GM23338 (cell line): ENCODE data around the gene OR5H15.

Source experiments
- CREB1 ChIP-seq: fragments of 250-450 bp; sonication (Bioruptor Pico); IDR thresholded peaks from 2 replicates; pipeline ENCODE4 v1.5.0; 2020; ENCODE audit warnings: low read depth, mild to moderate bottlenecking, moderate library complexity
- EZH2 ChIP-seq: fragments of 200-600 bp; sonication (generic); IDR thresholded peaks from one replicate; pipeline ENCODE4 v1.8.0; 2017; ENCODE audit warnings: antibody characterized with exemption, mild to moderate bottlenecking, low read depth; ENCODE audit not compliant: unreplicated experiment
- POLR2AphosphoS5 ChIP-seq: IDR thresholded peaks from 2 replicates; pipeline ENCODE4 v1.6.1; 2016; ENCODE audit warnings: antibody characterized with exemption, low read depth
- ZNF114 ChIP-seq: fragments of 250-450 bp; sonication (Bioruptor Pico); IDR thresholded peaks from 2 replicates; pipeline ENCODE4 v1.5.0; 2020; ENCODE audit warnings: mild to moderate bottlenecking, moderate library complexity
- TF ChIP-seq, protein P1 (sequence below), 2 experiments: fragments of 200-600 bp in 1 of 2; sonication (generic) in 1 of 2; conservative IDR thresholded peaks; 2 replicates each; pipeline versions ENCODE4 v1.5.1 to v1.6.1; 2016 to 2017; ENCODE audit warnings: antibody characterized with exemption in 2 of 2, low read depth in 2 of 2, mild to moderate bottlenecking in 2 of 2, moderate library complexity in 1 of 2
- TF ChIP-seq, protein P2 (sequence below): IDR thresholded peaks from one replicate; pipeline ENCODE4 v1.6.1; 2018; ENCODE audit warnings: antibody characterized with exemption; ENCODE audit not compliant: unreplicated experiment

DNA sequence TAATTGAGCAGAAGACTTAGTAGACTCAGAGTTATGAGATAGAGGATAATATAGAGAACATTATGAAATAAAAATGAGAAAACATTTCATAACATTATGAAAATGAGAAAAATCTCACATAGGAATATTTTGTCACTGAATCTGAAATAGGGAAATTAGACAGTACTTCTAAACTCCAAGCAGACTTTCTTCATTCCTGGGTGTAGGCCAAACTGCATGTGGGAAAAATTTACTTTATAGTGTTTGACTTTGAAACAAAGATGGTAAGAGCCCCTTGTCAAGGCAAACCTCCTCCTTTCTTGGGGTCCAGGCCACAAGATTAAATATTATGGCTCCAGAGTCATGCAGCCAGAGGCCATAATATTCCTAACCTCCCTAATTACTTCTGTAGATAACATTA is 26.0 kb upstream of the OR5H15 start:
- no peak for TF ChIP-seq POLR2AphosphoS5
- TF ChIP-seq, protein P1, sequence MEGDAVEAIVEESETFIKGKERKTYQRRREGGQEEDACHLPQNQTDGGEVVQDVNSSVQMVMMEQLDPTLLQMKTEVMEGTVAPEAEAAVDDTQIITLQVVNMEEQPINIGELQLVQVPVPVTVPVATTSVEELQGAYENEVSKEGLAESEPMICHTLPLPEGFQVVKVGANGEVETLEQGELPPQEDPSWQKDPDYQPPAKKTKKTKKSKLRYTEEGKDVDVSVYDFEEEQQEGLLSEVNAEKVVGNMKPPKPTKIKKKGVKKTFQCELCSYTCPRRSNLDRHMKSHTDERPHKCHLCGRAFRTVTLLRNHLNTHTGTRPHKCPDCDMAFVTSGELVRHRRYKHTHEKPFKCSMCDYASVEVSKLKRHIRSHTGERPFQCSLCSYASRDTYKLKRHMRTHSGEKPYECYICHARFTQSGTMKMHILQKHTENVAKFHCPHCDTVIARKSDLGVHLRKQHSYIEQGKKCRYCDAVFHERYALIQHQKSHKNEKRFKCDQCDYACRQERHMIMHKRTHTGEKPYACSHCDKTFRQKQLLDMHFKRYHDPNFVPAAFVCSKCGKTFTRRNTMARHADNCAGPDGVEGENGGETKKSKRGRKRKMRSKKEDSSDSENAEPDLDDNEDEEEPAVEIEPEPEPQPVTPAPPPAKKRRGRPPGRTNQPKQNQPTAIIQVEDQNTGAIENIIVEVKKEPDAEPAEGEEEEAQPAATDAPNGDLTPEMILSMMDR (conservative IDR thresholded peaks at IDR 0.05; ENCODE audit: low read depth in 2 of 2), result no peak
- no peak for TF ChIP-seq CREB1
- no peak for TF ChIP-seq ZNF114 (CRISPR knock-in tag)
- TF ChIP-seq, protein P2, sequence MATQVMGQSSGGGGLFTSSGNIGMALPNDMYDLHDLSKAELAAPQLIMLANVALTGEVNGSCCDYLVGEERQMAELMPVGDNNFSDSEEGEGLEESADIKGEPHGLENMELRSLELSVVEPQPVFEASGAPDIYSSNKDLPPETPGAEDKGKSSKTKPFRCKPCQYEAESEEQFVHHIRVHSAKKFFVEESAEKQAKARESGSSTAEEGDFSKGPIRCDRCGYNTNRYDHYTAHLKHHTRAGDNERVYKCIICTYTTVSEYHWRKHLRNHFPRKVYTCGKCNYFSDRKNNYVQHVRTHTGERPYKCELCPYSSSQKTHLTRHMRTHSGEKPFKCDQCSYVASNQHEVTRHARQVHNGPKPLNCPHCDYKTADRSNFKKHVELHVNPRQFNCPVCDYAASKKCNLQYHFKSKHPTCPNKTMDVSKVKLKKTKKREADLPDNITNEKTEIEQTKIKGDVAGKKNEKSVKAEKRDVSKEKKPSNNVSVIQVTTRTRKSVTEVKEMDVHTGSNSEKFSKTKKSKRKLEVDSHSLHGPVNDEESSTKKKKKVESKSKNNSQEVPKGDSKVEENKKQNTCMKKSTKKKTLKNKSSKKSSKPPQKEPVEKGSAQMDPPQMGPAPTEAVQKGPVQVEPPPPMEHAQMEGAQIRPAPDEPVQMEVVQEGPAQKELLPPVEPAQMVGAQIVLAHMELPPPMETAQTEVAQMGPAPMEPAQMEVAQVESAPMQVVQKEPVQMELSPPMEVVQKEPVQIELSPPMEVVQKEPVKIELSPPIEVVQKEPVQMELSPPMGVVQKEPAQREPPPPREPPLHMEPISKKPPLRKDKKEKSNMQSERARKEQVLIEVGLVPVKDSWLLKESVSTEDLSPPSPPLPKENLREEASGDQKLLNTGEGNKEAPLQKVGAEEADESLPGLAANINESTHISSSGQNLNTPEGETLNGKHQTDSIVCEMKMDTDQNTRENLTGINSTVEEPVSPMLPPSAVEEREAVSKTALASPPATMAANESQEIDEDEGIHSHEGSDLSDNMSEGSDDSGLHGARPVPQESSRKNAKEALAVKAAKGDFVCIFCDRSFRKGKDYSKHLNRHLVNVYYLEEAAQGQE, result no peak
- TF ChIP-seq EZH2, result no peak
